Ovary (tissue), 3 donors: ENCODE data around the gene FAM24B.

ENCODE experiments used
- CTCF ChIP-seq, 3 donors: fragments of 450-650 bp in 2 of 3; fragments of 200-600 bp in 1 of 3; IDR thresholded peaks; one replicate each; pipeline versions ENCODE4 v1.5.1 to v1.8.0; 2016 to 2022; ENCODE audit warnings: antibody characterized with exemption in 3 of 3, mild to moderate bottlenecking in 1 of 3
- POLR2A ChIP-seq: fragments of 450-650 bp; IDR thresholded peaks from one replicate; pipeline ENCODE4 v1.6.1; 2017; ENCODE audit warnings: antibody characterized with exemption, mild to moderate bottlenecking, moderate library complexity
- donor health status: DM: no; HTN: no; CAD: no.

- TF ChIP-seq CTCF (IDR thresholded peaks at IDR 0.05) (no peak), POLR2A (no peak)
These were observed 32.6 kb upstream of the FAM24B start for GRCh38 chr10:122911889-122912484.
